GM19324 (cell line): Measurements from ENCODE around the gene KAT2B.

Experiments
- ATAC-seq: cut with Tn5 transposase; IDR thresholded peaks from one replicate; pipeline ENCODE4 v1.9.1; 2021; ENCODE audit warnings: mild to moderate bottlenecking, moderate library complexity; ENCODE audit not compliant: unreplicated experiment, low FRiP score

KAT2B gene

DNA sequence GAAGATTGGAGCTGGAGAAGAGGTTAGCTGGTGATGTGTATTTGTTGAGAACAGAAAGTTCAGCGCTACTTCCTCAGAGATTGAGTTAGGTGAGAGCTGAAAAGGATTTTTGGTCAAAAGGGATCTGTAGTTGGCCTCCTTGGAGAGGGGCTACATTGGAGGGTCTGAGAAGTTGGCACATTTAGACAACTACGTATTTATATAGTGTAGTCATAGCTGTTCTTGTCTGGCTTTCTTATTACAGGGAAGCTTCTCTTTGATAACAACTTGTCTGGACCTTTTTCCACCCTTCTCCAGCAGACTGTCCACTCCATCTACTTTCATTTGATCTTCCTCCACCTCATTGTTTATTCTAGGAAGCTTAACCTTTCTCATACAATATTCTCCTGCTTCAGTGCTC, 43.7 kb downstream of the KAT2B start:
- no peak for ATAC-seq

GRCh38 chr3:20091331-20092047, 51.2 kb downstream of the KAT2B start:
- ATAC-seq = no peak

DNA sequence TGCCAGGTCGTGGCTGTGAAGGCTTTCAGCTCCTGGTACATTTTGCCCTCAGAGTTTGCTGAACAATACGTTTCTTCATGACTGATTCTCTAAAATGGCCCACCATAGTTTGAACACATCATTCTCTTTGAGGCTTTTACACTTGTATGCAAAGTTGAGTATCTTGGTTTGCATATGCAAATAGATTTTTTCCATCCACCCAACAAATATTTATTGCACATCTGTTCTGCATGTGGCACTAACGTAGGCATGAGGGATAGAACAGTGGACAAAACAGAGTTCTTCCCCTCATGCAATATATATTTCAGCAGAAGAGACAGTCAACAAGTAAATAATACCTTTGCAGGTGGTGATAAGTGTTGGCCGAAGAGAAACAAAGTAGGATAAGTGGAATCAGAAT, 55.2 kb downstream of the KAT2B start:
- no peak for ATAC-seq

DNA sequence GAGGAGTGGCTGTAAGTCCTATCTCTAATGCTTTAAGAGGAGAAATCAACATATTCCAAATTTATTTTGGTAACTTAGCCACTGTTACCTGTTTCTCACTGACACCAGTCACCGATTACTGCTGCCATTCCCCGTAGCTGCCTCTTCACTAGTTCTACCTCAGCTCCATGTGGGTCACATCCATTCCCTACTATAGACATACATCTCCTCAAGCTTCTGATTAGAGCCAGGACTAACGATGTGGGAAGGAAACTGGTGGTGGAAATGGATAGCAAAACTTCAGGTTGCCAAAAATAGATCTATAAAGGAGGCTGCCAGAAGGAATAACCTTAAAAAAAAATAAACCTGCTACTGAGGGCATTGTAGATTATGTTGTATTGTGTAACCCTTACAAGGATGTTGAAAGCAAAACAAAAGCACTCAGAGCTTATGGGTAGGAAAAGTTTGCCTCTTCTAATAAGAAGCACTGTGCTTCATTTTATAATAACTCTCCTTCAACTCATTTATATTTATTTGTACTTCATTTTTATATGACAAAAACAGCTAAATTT, 56.0 kb downstream of the KAT2B start:
- no peak for ATAC-seq

- no peak for ATAC-seq
These were observed 56.8 kb downstream of the KAT2B start for GRCh38 chr3:20097015-20097414.

DNA sequence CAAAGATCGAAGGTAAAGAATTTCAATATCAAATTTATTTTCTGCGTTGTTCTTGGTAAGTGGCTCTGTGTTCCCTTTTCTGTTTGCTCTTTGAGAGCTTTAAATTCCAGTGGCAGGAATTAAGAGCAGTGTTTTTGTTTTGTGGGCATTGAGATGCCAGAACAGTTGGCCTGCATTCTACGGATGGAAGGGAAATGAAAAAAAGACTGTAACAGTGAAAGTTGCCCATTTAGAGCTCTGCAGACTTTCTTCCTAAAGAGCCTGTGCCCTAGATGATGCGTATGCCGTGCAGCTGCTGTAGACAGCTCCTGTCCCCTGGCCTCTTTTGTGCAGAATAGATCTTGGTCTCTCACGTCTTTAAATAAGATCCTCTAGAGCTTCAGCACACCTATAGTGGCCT, 58.8 kb downstream of the KAT2B start:
- ATAC-seq = no peak

DNA sequence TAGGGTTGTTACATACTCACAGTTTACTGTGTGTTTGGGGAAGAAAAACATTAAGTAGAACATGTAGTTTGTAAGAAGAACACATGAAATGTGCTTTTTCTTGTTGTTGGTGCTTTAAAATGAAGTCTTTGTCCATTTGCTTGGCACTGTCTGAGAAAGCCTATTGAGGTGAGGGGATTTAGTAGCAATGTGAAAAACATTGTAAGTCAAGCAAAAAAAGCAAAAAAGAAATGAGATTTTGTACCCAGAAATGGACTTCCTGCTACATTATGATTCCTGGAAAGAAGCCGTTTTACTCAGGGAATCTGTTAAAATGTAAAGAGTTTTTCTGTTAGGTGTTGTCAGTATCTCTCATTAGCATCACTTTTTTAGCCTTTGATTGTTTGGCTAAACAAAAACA, 59.9 kb downstream of the KAT2B start:
- no peak for ATAC-seq

- ATAC-seq = no peak
These were observed 60.8 kb downstream of the KAT2B start for GRCh38 chr3:20101041-20101440.

- ATAC-seq = peak; percentile 13
These were observed 63.5 kb downstream of the KAT2B start for GRCh38 chr3:20103731-20104130.

DNA sequence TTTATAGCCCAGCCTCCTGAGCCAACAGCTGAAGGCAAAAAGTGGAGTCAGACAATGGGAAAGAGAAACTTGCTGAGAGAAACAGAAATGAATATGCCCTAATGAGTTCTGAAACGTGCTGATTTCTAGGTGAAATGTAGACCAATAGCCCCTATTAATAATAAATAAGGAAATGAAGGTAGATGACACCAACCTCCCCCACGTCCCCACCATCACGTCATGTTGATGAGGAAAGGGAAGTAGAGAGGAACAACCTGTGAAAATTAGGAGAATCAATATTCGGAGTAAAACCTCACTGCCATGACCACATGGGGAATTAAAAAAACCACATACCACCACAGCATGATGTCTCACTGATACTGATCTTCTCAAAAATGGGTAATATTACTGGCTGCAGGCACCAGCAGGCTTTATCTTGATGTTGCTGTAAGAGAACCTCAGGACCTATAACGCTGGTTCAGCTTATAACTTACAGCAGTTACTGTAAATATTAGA, 64.0 kb downstream of the KAT2B start:
- ATAC-seq = peak; percentile 62

DNA sequence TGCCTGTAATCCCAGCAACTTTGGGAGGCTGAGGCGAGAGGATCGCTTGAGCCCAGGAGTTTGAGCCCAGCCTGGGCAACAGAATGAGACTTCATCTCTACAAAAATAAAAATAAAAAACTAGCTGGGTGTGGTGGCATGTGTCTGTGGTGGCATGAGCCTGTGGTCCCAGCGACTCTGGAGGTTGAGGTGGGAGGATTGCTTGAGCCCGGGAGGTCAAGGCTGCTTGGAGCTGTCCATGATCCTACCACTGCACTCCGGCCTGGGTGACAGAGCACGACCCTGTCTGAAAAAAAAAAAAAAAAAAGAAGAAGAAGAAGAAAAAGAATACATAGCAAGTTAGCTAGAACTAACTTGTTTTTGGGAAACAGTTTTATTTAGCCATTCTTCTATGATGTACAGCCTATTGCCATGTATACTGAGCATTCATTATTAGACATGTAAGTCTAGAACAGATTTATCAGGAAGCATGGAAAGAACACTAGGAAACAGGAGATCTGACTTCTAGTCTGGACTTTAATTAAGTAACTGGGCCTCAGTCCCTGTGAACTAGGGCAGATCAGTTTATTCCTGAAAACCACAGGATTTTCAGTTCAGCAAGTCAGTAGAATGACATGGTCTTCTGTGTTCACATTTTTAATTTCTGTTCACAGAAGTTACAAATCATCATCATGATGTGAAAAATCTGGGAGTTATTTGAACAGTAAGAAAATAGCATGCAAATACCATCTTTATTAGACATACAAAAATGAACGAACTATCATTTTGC, 65.5 kb downstream of the KAT2B start:
- no peak for ATAC-seq

DNA sequence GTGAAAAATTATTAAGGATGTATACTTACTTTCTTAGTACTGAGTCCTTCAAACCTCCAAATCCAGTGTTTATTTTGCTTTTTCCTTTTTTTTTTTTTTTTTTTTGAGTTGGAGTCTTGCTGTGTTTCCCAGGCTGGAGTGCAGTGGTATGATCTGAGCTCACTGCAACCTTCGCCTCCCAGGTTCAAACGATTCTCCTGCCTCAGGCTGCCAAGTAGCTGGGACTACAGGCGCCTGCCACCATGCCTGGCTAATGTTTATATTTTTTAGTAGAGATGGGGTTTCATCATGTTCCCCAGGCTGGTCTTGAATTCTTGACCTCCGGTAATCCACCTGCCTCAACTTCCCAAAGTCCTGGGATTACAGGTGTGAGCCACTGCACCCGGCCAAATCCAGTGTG, 67.5 kb downstream of the KAT2B start:
- ATAC-seq = no peak

- ATAC-seq = no peak
These were observed 68.6 kb downstream of the KAT2B start for GRCh38 chr3:20108869-20109268.

- ATAC-seq = no peak
These were observed 70.6 kb downstream of the KAT2B start for GRCh38 chr3:20110826-20111225.

GRCh38 chr3:20111836-20112235, 71.6 kb downstream of the KAT2B start:
- no peak for ATAC-seq

- no peak for ATAC-seq
These were observed 80.8 kb downstream of the KAT2B start for GRCh38 chr3:20121088-20121487.

DNA sequence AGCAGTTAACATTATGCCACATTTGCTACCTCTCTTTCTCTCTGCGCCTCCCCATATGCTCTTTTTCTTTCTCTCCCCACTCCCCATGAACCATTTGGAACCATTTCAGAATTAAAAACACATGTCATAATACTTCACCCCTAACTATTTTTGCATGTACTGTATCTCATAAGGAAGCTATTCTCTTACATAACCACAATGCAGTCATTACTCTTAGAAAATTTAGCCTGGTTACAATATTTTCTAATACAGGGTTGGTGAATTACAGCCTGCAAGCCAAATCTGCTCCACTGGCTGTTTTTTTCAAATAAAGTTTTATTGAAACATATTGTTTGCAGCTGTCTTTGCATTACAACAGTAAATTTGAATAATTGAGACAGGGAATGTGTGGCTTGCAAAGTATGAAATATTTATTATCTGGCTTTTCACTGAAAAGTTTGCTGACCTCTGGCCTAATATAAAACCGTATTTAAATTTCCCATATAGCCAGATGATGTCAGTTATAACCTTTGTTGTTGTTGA, 82.9 kb downstream of the KAT2B start:
- ATAC-seq = no peak

GRCh38 chr3:20125289-20125688, 85.0 kb downstream of the KAT2B start:
- no peak for ATAC-seq

- peak; percentile 98 for ATAC-seq
These were observed 85.7 kb downstream of the KAT2B start for GRCh38 chr3:20125897-20126296.

DNA sequence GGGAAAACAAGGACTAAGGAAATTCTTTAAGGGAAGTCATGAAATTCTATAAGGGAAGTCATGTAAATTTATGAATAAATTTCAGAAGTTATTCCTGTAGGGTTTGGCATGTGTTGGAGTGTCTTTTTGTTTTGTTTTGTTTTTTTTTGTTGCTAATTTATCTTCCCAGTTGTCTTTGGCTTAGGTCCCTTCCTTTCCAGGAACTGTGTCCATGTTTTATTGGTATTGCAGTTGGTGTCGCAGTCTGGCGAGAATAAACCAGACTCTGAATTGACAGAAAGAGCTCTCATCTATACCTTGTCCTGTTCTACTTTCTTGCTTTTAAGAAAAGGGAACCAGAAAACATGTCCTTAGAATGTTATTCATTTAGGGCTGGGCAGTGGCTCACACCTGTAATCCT, 88.1 kb downstream of the KAT2B start:
- ATAC-seq = no peak

DNA sequence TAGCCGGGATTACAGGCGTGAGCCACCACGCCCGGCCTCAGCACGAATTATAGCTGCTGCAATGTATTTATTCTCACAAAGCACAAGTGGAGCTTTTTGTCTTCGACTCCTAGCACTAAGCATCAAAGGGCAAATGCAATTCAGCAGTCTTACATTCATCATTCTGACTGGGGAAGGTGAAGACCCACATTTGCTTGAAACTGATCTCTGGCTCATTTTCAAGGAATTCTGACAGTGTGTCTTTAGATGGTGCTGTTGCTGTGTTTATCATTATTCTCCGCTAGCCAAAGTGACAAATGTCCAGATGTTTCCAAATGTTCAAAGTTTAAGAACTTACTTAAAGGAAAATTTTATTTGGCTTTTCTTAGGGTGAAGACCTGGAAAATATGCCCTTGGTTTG, 89.9 kb downstream of the KAT2B start:
- ATAC-seq = no peak
